HL-60 (cell line): ENCODE measurements around the gene POLR3G.

ENCODE experiments used
- DNase-seq, 2 experiments: peaks; one replicate each; pipeline ENCODE4 v3.0.0-alpha.2; 2010 to 2020; ENCODE audit warnings: low read depth in 1 of 2, low spot score in 1 of 2
- H3K27ac ChIP-seq: fragments of 250-450 bp; sonication (Bioruptor Pico); replicated peaks from 2 replicates; pipeline ENCODE4 v1.5.1; 2020; ENCODE audit warnings: mild to moderate bottlenecking, moderate library complexity
- H3K27me3 ChIP-seq: fragments of 250-450 bp; sonication (Bioruptor Pico); 2 replicates; pipeline ENCODE4 v1.5.1; 2021; ENCODE audit warnings: mild to moderate bottlenecking, moderate library complexity; ENCODE audit not compliant: insufficient read depth, poor library complexity, severe bottlenecking
- H3K4me3 ChIP-seq: replicated peaks from 2 replicates; pipeline ENCODE4 v1.5.1; 2011; ENCODE audit warnings: mild to moderate bottlenecking, control low read depth, low read length; ENCODE audit not compliant: insufficient read depth
- CTCF ChIP-seq: IDR thresholded peaks from one replicate; pipeline ENCODE4 v1.5.1; 2011; ENCODE audit warnings: low read length, control low read depth, inconsistent platforms; ENCODE audit not compliant: insufficient read depth
- GABPA ChIP-seq: IDR thresholded peaks from 2 replicates; pipeline ENCODE4 v1.6.1; 2012; ENCODE audit warnings: low read depth
- POLR2AphosphoS5 ChIP-seq: IDR thresholded peaks from 2 replicates; pipeline ENCODE4 v1.6.1; 2012; ENCODE audit warnings: low read depth
- REST ChIP-seq: IDR thresholded peaks from 2 replicates; pipeline ENCODE4 v1.6.1; 2012; ENCODE audit warnings: low read depth; ENCODE audit not compliant: insufficient replicate concordance
- SPI1 ChIP-seq: IDR thresholded peaks from 2 replicates; pipeline ENCODE4 v1.6.1; 2012; ENCODE audit warnings: low read depth, mild to moderate bottlenecking, borderline replicate concordance

Gene POLR3G

GRCh38 chr5:90542827-90543519 is 68.3 kb downstream of the POLR3G start:
- no peak overlapping the region for H3K27ac ChIP-seq
- no peak for DNase-seq
- H3K27me3 ChIP-seq, result no peaks in the 10 kb centered on the region
- no peak overlapping the region for H3K4me3 ChIP-seq
- TF ChIP-seq REST, result no peak
- no peak for TF ChIP-seq CTCF

- Histone ChIP-seq H3K27me3 (no peaks in the 10 kb centered on the region), H3K4me3 (no peak overlapping the region), H3K27ac (no peak overlapping the region)
- no peak for DNase-seq
- TF ChIP-seq GABPA (no peak), SPI1 (no peak), CTCF (no peak), REST (no peak), POLR2AphosphoS5 (no peak)
Measured at GRCh38 chr5:90545511-90545910, 70.8 kb downstream of the POLR3G start.

- Histone ChIP-seq H3K4me3 (no peak overlapping the region), H3K27me3 (no peaks in the 10 kb centered on the region), H3K27ac (no peak overlapping the region)
- TF ChIP-seq POLR2AphosphoS5 (no peak), CTCF (no peak), SPI1 (no peak), REST (no peak), GABPA (no peak)
- no peak for DNase-seq
Measured at GRCh38 chr5:90546216-90546837, 71.7 kb downstream of the POLR3G start.
